Measurements from ENCODE around the gene IKZF1. TPM values are rescaled to one million over a fixed set of nuclear protein-coding genes. Genes with fewer than 3 reads are reported as not detected.
A peak's percentile ranks its signal among the peaks of the same experiment; 100 is the strongest.

The IKZF1 gene
- total RNA-seq, 1 donor from 2014 or later = 2.4 TPM

DNA sequence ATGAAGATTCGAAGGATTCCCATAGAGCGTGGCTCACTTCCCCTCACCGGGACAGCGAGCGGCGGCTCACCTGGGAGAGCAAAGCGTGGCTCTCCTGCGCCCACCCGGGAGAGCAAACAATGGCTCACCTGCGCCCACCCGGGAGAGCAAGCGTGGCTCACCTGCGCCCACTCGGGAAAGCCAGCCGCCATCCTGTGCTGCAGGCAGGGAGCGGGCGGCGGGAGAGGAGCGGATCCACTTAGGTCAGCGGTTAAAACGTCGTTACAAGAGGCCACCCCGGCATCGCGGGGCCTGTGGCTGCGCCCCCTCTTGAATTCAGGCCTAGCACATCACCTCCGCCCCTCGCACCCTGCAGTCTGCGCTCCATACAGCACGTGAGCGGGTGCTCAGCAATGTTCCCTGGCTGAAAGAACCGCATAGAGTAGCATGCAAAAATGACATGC is 146.1 kb downstream of the IKZF1 start:
- peak; percentile 47 for DNase-seq
- intact Hi-C loops (cut with DNase I) = no loop called here
- ATAC-seq (ENCODE audit: poor library complexity) = peak; percentile 51

Other genes starting within 250 kb of the IKZF1 start
- gene ZPBP, start 211.5 kb upstream of the IKZF1 start, total RNA-seq = not detected
- gene FIGNL1, start 145.6 kb downstream of the IKZF1 start, total RNA-seq = 3.4 TPM

Data from Right ventricle myocardium superior (tissue), 1 donor.